Adipose tissue (tissue), 3 donors: ENCODE data around the gene AGTPBP1. TPM values are rescaled to one million over a fixed set of nuclear protein-coding genes. Genes with fewer than 3 reads are reported as not detected.
"Not testable (repeated sequence)": the region's sequence is repeated elsewhere in the genome, so short reads cannot be mapped to it uniquely, and the experiment has no call there.

Experiments used
- H3K27ac ChIP-seq: one replicate; pipeline ENCODE4 v1.5.1; 2013; ENCODE audit warnings: low read depth, low read length
- WGBS, 3 donors: extraction: QIAGEN DNeasy Blood & Tissue Kit; methylation state at CpG; one replicate each; pipeline ENCODE4 v1.1.7; 2013; 5-methylcytosine and 5-hydroxymethylcytosine counted together
- polyA plus RNA-seq, 3 donors: library from polyadenylated mRNA; stranded (reverse); fragments of 200-250 nt; gene quantifications; one replicate each; pipeline ENCODE4 v1.2.3, GENCODE V29; 2013
- donor health status: healthy with polysubstance abuse.
- donor health status: Bipolar disorder and iron deficiency.
- donor health status: healthy.

The AGTPBP1 gene
- polyA plus RNA-seq, 3 donors: 3.6 to 7.2 (median 6.6) TPM

- WGBS, 3 donors: 94 to 100% (median 94%) methylated on average over 4 of the region's 4 CpGs
- H3K27ac ChIP-seq: no peak overlapping the region
Measured at GRCh38 chr9:85726737-85727136, 15.0 kb downstream of the AGTPBP1 start.

DNA sequence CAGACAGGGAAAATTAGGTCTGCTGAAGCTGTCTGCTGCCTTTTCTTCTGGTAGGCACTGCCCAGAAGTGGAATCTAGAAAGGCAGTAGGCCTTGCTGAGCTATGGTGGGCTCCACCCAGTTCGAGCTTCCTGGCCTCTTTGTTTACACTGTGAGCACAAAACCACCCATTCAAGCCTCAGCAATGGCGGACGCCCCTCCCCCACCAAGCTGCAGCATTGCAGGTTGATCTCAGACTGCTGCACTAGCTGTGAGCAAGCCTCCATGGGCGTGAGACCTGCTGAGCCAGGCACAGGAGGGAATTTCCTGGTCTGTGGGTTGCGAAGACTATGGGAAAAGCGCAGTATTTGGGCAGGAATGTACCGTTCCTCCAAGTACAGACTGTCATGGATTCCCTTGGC lies 18.5 kb downstream of the AGTPBP1 start:
- H3K27ac ChIP-seq: no peak overlapping the region
- 83 to 87% (median 84%) methylated on average over 7 of the region's 7 CpGs for WGBS, 3 donors

GRCh38 chr9:85719411-85719810 lies 22.3 kb downstream of the AGTPBP1 start:
- not testable (repeated sequence) for H3K27ac ChIP-seq

DNA sequence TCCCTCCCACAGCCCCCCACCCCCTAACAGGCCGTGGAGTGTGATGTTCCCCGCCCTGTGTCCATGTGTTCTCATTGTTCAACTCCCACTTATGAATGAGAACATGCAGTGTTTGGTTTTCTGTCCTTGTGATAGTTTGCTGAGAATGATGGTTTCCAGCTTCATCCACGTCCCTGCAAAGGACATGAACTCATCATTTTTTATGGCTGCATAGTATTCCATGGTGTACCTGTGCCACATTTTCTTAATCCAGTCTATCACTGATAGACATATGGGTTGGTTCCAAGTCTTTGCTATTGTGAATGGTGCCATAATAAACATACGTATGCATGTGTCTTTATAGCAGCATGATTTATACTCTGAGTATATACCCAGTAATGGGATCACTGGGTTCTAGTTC lies 23.9 kb downstream of the AGTPBP1 start:
- H3K27ac ChIP-seq: not testable (repeated sequence)
- WGBS, 3 donors: 90 to 95% (median 93%) methylated on average over 4 of the region's 4 CpGs

DNA sequence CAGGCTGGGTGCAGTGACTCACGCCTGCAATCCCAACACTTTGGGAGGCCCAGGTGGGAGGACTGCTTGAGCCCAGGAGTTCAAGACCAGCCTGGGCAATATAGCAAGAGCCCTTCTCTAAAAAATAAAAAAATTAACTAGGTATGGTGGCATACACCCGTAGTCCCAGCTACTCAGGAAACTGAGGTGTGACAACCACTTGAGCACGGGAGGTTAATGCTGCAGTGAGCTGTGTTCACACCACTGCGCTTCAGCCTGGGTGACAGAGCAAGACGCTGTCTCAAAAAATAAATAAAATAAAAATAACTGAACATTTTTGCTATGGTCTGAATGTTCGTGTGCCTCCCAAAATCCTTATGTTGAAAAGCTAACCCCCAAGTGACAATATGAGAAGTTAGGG lies 24.5 kb downstream of the AGTPBP1 start:
- no peak overlapping the region for H3K27ac ChIP-seq
- WGBS, 3 donors: 89 to 97% (median 93%) methylated on average over 6 of the region's 6 CpGs

DNA sequence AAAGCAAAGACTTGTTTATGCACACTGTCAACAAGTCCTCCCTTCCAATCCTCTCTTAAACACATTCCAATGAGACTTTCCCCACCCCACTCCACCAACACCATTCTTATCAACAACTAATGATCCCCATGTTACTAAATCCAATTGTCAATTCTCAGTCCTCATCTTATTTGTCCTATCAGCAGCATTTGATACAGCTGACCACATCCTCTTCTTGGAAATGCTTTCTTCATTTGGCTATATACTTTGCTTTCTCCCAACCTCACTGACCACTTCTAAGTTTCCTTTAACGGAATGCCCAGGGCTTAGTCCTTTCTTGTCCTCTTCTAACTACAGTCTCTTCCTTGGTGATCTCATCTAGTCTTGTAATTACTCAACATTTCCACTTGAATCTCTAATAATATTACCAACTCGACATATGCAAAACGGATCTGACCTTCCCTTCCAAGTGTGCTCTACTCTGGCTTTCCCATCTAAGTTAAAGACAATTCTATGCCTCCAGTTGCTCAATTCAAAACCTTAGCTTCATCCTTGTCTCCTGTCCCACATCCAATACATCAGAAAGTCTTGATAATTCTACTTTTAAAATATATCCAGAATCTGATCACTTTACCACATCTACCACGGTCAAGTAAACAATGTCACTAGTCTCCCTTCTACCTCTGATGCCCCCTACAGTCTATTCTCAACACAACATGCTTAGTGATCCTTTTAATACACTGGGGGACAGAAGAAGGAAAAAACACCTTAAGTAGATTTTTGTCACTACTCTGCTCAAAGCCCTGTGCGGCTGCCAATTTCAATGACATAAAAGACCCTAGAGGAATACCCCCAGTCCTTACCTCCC lies 25.5 kb downstream of the AGTPBP1 start:
- no peak overlapping the region for H3K27ac ChIP-seq
- 61 to 85% (median 64%) methylated on average over 5 of the region's 5 CpGs for WGBS, 3 donors

DNA sequence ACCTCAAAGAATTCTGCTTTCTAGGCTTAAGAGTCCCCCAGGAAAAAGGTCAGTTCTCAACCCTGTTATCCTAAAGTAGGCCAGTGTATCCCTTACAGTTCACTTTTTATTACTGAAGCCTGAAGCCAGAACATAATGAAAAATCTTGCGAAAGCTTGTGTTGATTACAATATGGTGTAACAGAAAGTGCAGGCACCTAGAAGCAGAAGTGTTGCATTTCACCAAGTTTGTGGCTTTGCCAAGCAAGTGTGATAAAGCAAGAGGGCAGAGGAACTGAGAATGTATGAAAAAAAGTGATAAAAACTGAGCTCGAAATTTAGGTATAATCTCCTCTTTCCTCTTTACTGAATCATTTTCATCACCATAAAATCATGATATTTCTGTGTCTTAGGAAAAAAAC lies 26.2 kb downstream of the AGTPBP1 start:
- no peak overlapping the region for H3K27ac ChIP-seq
- WGBS, 3 donors: 27 to 61% (median 46%) methylated on average over 2 of the region's 2 CpGs

DNA sequence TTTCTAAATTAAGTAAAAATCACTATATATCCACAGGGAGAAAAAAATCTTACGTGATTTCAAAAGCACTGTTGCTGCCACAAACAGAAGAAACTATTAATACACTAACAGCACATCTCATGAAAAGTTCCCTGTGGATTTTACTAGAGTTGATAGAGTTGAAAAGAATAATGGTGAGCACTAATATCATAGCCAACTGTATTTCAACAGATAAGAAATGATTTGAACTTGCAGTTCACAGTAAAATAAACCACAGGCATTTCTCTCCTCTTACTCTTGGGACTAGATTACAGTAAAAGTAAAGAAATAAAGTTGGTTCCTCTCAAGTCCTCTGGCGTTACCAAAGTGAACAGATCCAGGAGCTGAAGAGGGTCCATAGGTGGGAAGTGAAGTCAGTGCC lies 27.9 kb downstream of the AGTPBP1 start:
- WGBS, 3 donors: 58 to 83% (median 61%) methylated on average over 2 of the region's 2 CpGs
- H3K27ac ChIP-seq: no peak overlapping the region

GRCh38 chr9:85704744-85705143 lies 37.0 kb downstream of the AGTPBP1 start:
- WGBS, 3 donors: 90 to 95% (median 94%) methylated on average over 2 of the region's 2 CpGs
- no peak overlapping the region for H3K27ac ChIP-seq

DNA sequence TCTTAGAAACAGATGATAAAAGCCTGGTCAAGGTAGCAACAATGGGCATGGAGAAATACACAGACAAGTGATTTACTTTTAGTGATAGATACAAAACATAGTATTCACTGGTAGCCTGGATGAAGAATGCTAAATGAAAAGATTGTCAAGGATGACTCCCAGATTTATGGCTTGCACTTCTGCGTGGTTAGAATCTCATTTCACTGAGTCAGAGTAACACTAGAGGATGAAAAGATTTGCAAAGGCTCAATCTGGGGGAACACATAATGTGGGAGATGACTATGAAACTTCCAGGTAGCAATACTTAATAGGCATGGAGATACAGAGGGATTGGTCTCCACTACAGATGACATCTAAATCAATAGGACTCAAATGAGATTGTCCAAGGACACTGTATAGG lies 38.4 kb downstream of the AGTPBP1 start:
- H3K27ac ChIP-seq: no peak overlapping the region
- 83 to 100% (median 88%) methylated on average over 1 of the region's 1 CpG for WGBS, 3 donors

GRCh38 chr9:85702726-85703289 lies 38.9 kb downstream of the AGTPBP1 start:
- H3K27ac ChIP-seq: no peak overlapping the region

- H3K27ac ChIP-seq: no peak overlapping the region
Measured at GRCh38 chr9:85702191-85702590, 39.6 kb downstream of the AGTPBP1 start.

DNA sequence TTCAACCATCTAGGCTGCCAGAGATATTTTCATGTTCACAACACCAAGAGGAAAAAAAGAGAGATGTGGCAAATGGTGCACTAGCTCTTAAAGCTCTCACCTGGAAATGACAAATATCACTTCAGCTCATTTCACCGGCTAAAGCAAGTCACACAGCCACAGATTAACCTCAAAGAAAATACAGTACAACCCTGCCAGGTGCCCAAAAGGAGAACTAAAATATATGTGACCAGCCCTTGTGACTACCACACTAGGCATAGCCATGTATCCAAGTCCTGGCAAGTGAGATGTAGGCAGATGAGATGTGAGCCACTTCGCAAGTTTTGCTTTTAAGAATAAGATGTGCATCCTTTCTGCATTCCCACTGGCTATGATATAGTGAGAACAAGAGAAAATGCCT lies 41.4 kb downstream of the AGTPBP1 start:
- H3K27ac ChIP-seq: no peak overlapping the region
- WGBS, 3 donors: 72 to 83% (median 73%) methylated on average over 2 of the region's 2 CpGs

DNA sequence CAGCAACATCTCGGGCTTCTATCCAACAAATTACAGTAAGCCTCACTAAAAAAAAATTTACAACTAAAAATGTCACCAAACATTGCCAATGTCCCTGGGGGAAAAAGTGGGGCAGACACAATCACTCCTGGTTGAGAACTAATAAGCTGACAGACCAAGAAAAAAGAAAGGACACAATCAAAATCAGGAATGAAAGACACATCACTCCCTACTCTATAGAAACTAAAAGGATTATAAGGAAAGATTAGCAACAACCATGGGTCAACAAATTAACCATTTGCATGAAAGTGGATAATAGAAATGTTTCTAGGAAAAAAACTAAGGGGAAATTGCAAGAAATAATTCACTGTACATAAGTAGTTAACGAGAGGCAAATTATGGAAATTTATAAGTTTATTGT lies 53.4 kb downstream of the AGTPBP1 start:
- 80 to 92% (median 85%) methylated on average over 2 of the region's 2 CpGs for WGBS, 3 donors
- H3K27ac ChIP-seq: no peak overlapping the region

DNA sequence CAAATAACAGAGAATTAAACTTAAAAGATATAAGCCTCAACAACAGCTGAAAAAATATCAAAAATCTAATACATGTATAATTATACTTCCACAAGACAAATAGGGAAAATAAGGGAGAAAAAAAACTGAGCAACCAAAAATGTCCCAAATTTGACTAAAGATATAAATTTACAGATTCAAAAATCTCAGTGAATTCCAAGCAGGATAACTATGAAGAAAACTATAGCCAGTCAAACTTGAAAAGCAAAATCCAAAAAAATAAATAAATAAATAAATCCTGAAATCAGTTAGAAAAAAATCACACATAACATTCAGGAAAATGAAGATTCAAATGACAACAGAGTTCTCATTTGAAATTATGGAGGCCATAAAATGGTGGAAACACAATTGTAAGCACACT lies 56.7 kb downstream of the AGTPBP1 start:
- no peak overlapping the region for H3K27ac ChIP-seq

DNA sequence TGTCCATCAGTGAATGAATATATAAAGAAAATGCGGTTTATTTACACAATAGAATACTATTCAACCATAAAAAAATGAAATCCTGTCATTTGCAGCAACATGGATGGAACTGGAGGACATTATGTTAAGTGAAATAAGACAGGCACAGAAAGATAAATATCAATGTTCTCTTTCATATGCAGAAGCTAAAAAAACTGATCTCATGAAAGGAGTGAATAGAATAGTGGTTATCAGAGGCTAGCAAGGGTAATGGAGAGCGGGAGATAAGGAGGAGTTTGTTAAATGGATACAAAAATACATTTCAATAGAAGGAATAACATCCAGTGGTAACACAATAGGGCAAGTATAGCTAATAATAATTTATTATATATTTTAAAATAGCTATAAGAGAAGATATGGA lies 65.0 kb downstream of the AGTPBP1 start:
- WGBS, 3 donors: 95 to 98% (median 96%) methylated on average over 2 of the region's 2 CpGs
- H3K27ac ChIP-seq: no peak overlapping the region

DNA sequence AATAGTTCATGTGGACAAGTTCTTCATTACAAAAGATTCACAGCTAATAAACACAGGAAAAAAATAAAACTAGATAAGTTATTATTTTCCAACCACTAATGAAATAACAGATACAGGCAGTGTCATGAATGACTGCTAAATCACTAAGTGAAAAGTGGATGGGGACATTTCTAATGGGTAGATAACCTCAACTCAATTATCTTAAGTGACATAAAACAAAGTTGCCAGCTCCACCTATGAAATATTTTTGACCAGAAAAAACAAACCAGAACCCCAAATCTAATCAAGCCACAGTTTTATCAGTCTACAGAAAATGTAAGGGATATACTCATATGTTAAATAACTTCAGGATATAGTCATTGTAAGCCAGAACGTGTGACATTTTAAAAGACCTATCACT lies 74.4 kb downstream of the AGTPBP1 start:
- H3K27ac ChIP-seq: no peak overlapping the region
- WGBS, 3 donors: 88 to 89% (median 88%) methylated on average over 1 of the region's 1 CpG

DNA sequence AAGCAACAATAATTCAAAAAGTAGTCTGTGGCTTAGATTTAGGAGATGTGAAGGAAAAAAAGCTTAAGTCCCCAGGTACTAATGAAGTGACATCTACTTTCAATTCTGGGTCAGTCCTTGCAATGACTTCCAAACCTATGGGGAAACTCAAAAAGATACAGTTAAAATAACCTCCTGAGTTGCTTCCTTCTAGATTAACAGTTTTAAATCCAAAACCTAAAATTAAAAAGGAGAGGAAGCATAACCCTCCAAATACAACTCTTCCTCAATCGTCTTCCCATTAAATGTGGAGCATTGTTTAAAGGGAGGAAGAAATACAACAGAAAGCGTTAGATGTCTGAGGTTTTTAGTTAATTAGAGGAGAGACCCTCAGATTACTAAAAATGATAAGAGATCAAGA lies 75.7 kb downstream of the AGTPBP1 start:
- no peak overlapping the region for H3K27ac ChIP-seq
- 82 to 86% (median 83%) methylated on average over 2 of the region's 2 CpGs for WGBS, 3 donors

GRCh38 chr9:85662573-85662972 lies 79.2 kb downstream of the AGTPBP1 start:
- no peak overlapping the region for H3K27ac ChIP-seq
- WGBS, 3 donors: 56 to 86% (median 58%) methylated on average over 1 of the region's 1 CpG

DNA sequence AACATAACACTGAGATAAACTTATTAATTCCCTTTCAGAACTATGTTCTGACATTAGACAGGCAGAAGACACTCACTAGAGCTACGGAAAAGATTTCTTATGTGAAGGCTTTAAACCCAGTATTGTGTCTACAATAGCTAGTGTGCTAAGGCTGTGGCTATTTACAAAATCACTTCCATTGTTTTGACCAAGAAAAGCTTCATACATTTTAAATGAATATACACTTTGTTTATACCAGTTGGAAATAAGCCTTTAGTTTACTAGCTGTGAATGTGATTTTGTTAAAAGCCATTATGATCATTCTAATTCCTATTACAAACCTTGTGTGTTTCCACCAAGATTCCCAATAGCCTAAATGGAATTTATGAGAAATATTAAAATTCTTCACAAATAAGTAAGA lies 83.0 kb downstream of the AGTPBP1 start:
- 85 to 100% (median 97%) methylated on average over 1 of the region's 1 CpG for WGBS, 3 donors
- H3K27ac ChIP-seq: no peak overlapping the region
